Natural killer cell (primary cell): ENCODE measurements around the gene CD99L2. TPM values are rescaled to one million over a fixed set of nuclear protein-coding genes. Genes with fewer than 3 reads are reported as not detected.
"Not testable (repeated sequence)": the region's sequence is repeated elsewhere in the genome, so short reads cannot be mapped to it uniquely, and the experiment has no call there.

Experiments
- ATAC-seq, 3 donors: fragments of 150-1000 bp in 2 of 3; fragments of 200-7000 bp in 1 of 3; cut with Tn5 transposase; 1 replicate in 1 of 3; 2 replicates in 2 of 3; pipeline ENCODE4 v1.10.0; 2021; ENCODE audit warnings: mild to moderate bottlenecking in 2 of 3, moderate library complexity in 2 of 3
- DNase-seq, 2 donors: peaks; one replicate each; pipeline versions ENCODE4 v3.0.0 to v3.0.0-alpha.2; 2013 to 2021; ENCODE audit warnings: mixed read lengths in 1 of 2
- H3K27ac ChIP-seq: one replicate; pipeline ENCODE4 v1.5.1; 2013; ENCODE audit warnings: mild to moderate bottlenecking, low read length
- H3K27me3 ChIP-seq: one replicate; pipeline ENCODE4 v1.6.1; 2013; ENCODE audit warnings: low read length; ENCODE audit not compliant: control insufficient read depth, insufficient read depth
- H3K36me3 ChIP-seq: one replicate; pipeline ENCODE4 v1.6.1; 2013; ENCODE audit warnings: low read length; ENCODE audit not compliant: control insufficient read depth, insufficient read depth
- H3K4me1 ChIP-seq: one replicate; pipeline ENCODE4 v1.6.1; 2013; ENCODE audit warnings: low read length; ENCODE audit not compliant: control insufficient read depth, insufficient read depth
- H3K4me3 ChIP-seq: one replicate; pipeline ENCODE4 v1.5.1; 2013; ENCODE audit warnings: low read length
- H3K9me3 ChIP-seq: one replicate; pipeline ENCODE4 v1.6.1; 2013; ENCODE audit warnings: low read length; ENCODE audit not compliant: control insufficient read depth, insufficient read depth
- H3K27ac Mint-ChIP-seq, 2 donors: one replicate each; pipeline ENCODE4 v1.8.0; 2022; ENCODE audit warnings: mild to moderate bottlenecking in 2 of 2, mixed read lengths in 2 of 2, moderate library complexity in 1 of 2
- H3K27me3 Mint-ChIP-seq, 2 donors: one replicate each; pipeline ENCODE4 v1.8.0; 2022; ENCODE audit warnings: low read depth in 2 of 2, mixed read lengths in 2 of 2
- H3K36me3 Mint-ChIP-seq: one replicate; pipeline ENCODE4 v1.8.0; 2022; ENCODE audit warnings: mixed read lengths
- H3K4me1 Mint-ChIP-seq, 2 donors: one replicate each; pipeline ENCODE4 v1.8.0; 2022; ENCODE audit warnings: mixed read lengths in 2 of 2
- H3K4me3 Mint-ChIP-seq: one replicate; pipeline ENCODE4 v1.8.0; 2022; ENCODE audit warnings: mild to moderate bottlenecking, moderate library complexity, mixed read lengths
- H3K9me3 Mint-ChIP-seq, 2 donors: one replicate each; pipeline ENCODE4 v1.8.0; 2022; ENCODE audit warnings: mixed read lengths in 2 of 2
- CTCF ChIP-seq: fragments of 200-600 bp; IDR thresholded peaks from one replicate; pipeline ENCODE4 v1.8.0; 2022; ENCODE audit warnings: antibody characterized with exemption
- WGBS: methylation state at CpG from one replicate; pipeline ENCODE4 v1.1.7; 2013; ENCODE audit warnings: missing lambda C conversion rate; ENCODE audit not compliant: insufficient coverage; 5-methylcytosine and 5-hydroxymethylcytosine counted together
- intact Hi-C: fragments of 100-400 bp; cut with micrococcal nuclease; formaldehyde crosslinking; loops from one replicate; pipeline ENCODE4 v1.14.2; 2022
- total RNA-seq, 4 donors: library from RNA; stranded (reverse); fragments of 120-200 nt in 1 of 4; gene quantifications; one replicate each; pipeline versions ENCODE4 v1.2.3 to v1.2.4, GENCODE V29; 2013 to 2022

CD99L2 gene
- total RNA-seq, 3 donors from 2014 or later (not counting 1 experiment from before 2014, with no cell fraction given): 13.1 to 18.0 (median 15.7) TPM

DNA sequence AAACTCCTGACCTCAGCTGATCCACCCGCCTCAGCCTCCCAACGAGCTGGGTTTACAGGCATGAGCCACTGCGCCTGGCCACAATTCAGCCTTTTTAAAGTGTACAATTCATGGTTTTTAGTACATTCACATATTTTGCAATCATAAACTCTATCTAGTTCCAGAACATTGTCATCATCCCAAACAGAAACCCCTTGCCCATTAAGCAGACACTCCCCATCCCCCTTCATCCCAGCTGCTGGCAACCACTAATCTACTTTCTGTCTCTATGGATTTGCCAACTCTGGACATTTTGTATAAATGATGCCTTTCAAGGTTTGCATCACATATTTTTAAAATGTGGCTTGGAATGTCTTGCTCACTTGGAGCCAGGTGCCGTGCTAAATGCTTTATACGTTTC is 4.5 kb downstream of the CD99L2 start:
- no peaks in the 10 kb centered on the region for H3K27me3 ChIP-seq
- Mint-ChIP-seq H3K27me3 (no peaks in the 10 kb centered on the region), H3K27ac (no peak overlapping the region), H3K4me1 (peaks cover 4 to 7% of the 10 kb centered on the region in 2 donors), H3K9me3 (no peaks in the 10 kb centered on the region), H3K36me3 (no peaks in the 10 kb centered on the region), H3K4me3 (no peak overlapping the region)
- 91% methylated on average over 3 of the region's 5 CpGs for WGBS
- no peak for TF ChIP-seq CTCF
- no peaks in the 10 kb centered on the region for H3K36me3 ChIP-seq
- ATAC-seq (no peak), DNase-seq (no peak)
- no peaks in the 10 kb centered on the region for H3K9me3 ChIP-seq
- H3K27ac ChIP-seq: no peak overlapping the region
- no peak overlapping the region for H3K4me3 ChIP-seq
- intact Hi-C loops: no loop called here
- peaks cover 5% of the 10 kb centered on the region for H3K4me1 ChIP-seq

DNA sequence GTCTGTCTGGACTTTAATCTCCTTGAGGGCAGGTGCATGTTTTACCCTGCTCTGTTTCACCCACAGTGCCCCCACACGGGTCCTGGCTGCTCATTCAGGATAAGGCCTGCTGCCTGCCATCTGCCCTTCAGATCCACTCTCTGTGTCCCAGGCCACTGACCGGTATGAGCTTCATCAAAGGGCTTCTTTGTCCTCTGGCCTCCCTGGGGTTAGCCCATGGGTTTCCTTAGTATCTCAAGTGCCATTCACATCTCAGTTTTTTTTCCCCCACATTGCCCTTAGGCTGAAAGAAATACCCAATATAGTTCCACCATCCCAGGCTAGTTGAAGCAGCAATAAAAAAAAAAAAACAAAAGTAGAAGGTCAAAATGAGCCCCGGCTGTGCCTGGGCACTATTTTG is 9.3 kb downstream of the CD99L2 start:
- no peaks in the 10 kb centered on the region for H3K27me3 ChIP-seq
- no peak overlapping the region for H3K27ac ChIP-seq
- H3K4me1 ChIP-seq: no peaks in the 10 kb centered on the region
- no peaks in the 10 kb centered on the region for H3K36me3 ChIP-seq
- H3K4me3 ChIP-seq: no peak overlapping the region
- H3K27ac Mint-ChIP-seq: no peak overlapping the region
- intact Hi-C loops: no loop called here
- no peaks in the 10 kb centered on the region for H3K9me3 Mint-ChIP-seq
- H3K27me3 Mint-ChIP-seq: no peaks in the 10 kb centered on the region
- DNase-seq (no peak), ATAC-seq (no peak)
- WGBS: 100% methylated on average over 2 of the region's 3 CpGs
- TF ChIP-seq CTCF: no peak
- H3K9me3 ChIP-seq: no peaks in the 10 kb centered on the region
- no peak overlapping the region for H3K4me3 Mint-ChIP-seq
- no peaks in the 10 kb centered on the region for H3K36me3 Mint-ChIP-seq
- H3K4me1 Mint-ChIP-seq: no peaks in the 10 kb centered on the region

- no peak overlapping the region for H3K27ac ChIP-seq
- no peak overlapping the region for H3K4me3 ChIP-seq
- Mint-ChIP-seq H3K36me3 (no peaks in the 10 kb centered on the region), H3K4me1 (no peaks in the 10 kb centered on the region), H3K27me3 (no peaks in the 10 kb centered on the region), H3K9me3 (no peaks in the 10 kb centered on the region), H3K27ac (no peak overlapping the region), H3K4me3 (no peak overlapping the region)
- DNase-seq (no peak), ATAC-seq (no peak)
- H3K27me3 ChIP-seq: no peaks in the 10 kb centered on the region
- H3K4me1 ChIP-seq: no peaks in the 10 kb centered on the region
- intact Hi-C loops: no loop called here
- 100% methylated on average over 5 of the region's 6 CpGs for WGBS
- no peaks in the 10 kb centered on the region for H3K36me3 ChIP-seq
- no peak for TF ChIP-seq CTCF
- no peaks in the 10 kb centered on the region for H3K9me3 ChIP-seq
Observed at GRCh38 chrX:150887906-150888465, 10.5 kb downstream of the CD99L2 start.

GRCh38 chrX:150887268-150887667 is 11.2 kb downstream of the CD99L2 start:
- H3K4me3 Mint-ChIP-seq, H3K36me3 ChIP-seq, H3K4me1 ChIP-seq, H3K9me3 ChIP-seq, H3K9me3 Mint-ChIP-seq, H3K4me1 Mint-ChIP-seq, H3K4me3 ChIP-seq, H3K27me3 ChIP-seq, intact Hi-C loops, DNase-seq, H3K36me3 Mint-ChIP-seq, ATAC-seq, H3K27ac ChIP-seq, H3K27ac Mint-ChIP-seq, H3K27me3 Mint-ChIP-seq: not testable (repeated sequence)
- WGBS: 100% methylated on average over 3 of the region's 9 CpGs
